Aorta (tissue), 5 donors: ENCODE data around the gene ZBTB9. TPM values are rescaled to one million over a fixed set of nuclear protein-coding genes. Genes with fewer than 3 reads are reported as not detected.
A peak's percentile ranks its signal among the peaks of the same experiment; 100 is the strongest.

Experiments
- ATAC-seq: fragments of 200-7000 bp; cut with Tn5 transposase; one replicate; pipeline ENCODE4 v1.9.1; 2022; ENCODE audit warnings: moderate library complexity; ENCODE audit not compliant: low FRiP score
- DNase-seq, 2 donors: peaks; one replicate each; pipeline ENCODE4 v3.0.0-alpha.2; 2020
- H3K27ac ChIP-seq, 2 donors: one replicate each; pipeline ENCODE4 v1.5.1; 2013; ENCODE audit warnings: low read length in 2 of 2, mild to moderate bottlenecking in 2 of 2, moderate library complexity in 2 of 2, control low read depth in 1 of 2, inconsistent platforms in 1 of 2, low read depth in 1 of 2
- H3K27me3 ChIP-seq, 2 donors: one replicate each; pipeline ENCODE4 v1.6.1; 2013; ENCODE audit warnings: control low read depth in 1 of 2, low read length in 1 of 2, mild to moderate bottlenecking in 1 of 2, moderate library complexity in 1 of 2; ENCODE audit not compliant: insufficient read depth in 2 of 2, control insufficient read depth in 1 of 2
- H3K36me3 ChIP-seq, 2 donors: one replicate each; pipeline ENCODE4 v1.6.1; 2013; ENCODE audit warnings: control low read depth in 1 of 2, low read length in 1 of 2, mild to moderate bottlenecking in 1 of 2; ENCODE audit not compliant: insufficient read depth in 2 of 2, control insufficient read depth in 1 of 2
- H3K4me1 ChIP-seq, 2 donors: one replicate each; pipeline ENCODE4 v1.6.1; 2013; ENCODE audit warnings: low read length in 2 of 2, control low read depth in 1 of 2, mild to moderate bottlenecking in 1 of 2, moderate library complexity in 1 of 2; ENCODE audit not compliant: insufficient read depth in 2 of 2, control insufficient read depth in 1 of 2
- H3K4me3 ChIP-seq, 2 donors: one replicate each; pipeline ENCODE4 v1.5.1; 2013; ENCODE audit warnings: low read length in 2 of 2, control low read depth in 1 of 2, mild to moderate bottlenecking in 1 of 2
- H3K9me3 ChIP-seq: one replicate; pipeline ENCODE4 v1.6.1; 2013; ENCODE audit warnings: mild to moderate bottlenecking, low read length; ENCODE audit not compliant: control insufficient read depth
- WGBS, 2 donors: extraction: QIAGEN DNeasy Blood & Tissue Kit; methylation state at CpG; one replicate each; pipeline ENCODE4 v1.1.7; 2013; 5-methylcytosine and 5-hydroxymethylcytosine counted together
- intact Hi-C, 2 donors: fragments of 100-400 bp; cut with DNase I; formaldehyde crosslinking; loops; one replicate each; pipeline versions ENCODE4 v1.14.2 to v1.15.0; 2022
- polyA plus RNA-seq, 2 donors: library from polyadenylated mRNA; stranded (reverse); fragments of 200-250 nt; gene quantifications; one replicate each; pipeline ENCODE4 v1.2.3, GENCODE V29; 2013
- total RNA-seq, 2 donors: library from RNA; stranded (reverse); fragmentation: NEBNext Ultra II Directional; extraction: Animal tissue kit (Norgen Biotek cat#: 25700); gene quantifications; one replicate each; pipeline ENCODE4 v1.2.1, GENCODE V29; 2021
- donor health status: healthy with polysubstance abuse.
- donor health status: Bipolar disorder and iron deficiency.
- donor health status: DM: no; HTN: no; CAD: no.
- donor health status: DM: no; HTN: no; CAD: no.
- donor health status: DM: yes; HTN: yes; CAD: no.

The ZBTB9 gene
- total and polyA plus RNA-seq, 4 donors = 1.4 to 4.2 (median 2.2) TPM

DNA sequence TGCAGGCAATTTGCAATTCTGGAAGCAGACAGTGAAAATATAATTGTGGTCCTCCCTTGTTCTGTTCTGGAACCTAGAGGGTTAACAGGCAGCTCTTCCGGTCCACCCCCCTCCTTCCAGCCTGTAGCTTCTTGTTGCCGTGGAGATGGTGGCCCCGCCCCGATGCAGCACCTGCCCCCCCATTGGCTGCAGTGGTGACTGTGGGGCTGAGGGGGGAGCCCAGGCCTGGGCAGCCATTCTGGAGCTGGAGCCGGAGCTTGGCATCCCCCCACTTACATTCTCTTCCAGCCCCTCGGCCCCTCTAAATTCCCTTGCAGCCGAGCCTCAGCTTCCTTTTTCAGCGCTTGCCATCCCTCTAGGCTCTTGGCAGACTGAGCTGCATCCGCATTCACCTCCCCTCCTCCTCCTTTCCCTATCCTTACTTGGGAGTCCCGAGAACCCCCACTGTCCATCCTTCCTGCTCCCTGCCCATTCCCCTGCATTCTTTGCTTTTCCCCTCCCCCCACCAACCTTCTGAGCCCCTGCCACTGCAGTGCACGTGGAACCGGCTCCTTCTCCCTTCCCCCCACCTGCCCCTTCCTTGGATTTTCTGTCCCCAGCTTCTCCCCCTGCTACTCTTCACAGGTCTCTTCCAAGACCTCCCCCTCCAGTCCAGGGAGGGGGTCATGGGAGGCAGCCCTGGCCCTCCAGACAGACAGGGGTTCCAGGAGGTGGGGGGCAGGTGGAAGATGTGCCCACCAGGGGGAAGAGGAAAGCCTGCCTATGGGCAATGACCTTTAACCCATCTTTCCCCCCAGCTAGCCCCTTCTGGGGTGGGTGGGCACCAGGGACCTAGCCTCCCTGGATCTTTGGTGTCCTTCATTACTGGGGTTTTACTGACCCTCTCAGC, 23.1 kb upstream of the ZBTB9 start:
- Histone ChIP-seq H3K4me1 (no peaks in the 10 kb centered on the region), H3K27ac (no peak overlapping the region)

DNA sequence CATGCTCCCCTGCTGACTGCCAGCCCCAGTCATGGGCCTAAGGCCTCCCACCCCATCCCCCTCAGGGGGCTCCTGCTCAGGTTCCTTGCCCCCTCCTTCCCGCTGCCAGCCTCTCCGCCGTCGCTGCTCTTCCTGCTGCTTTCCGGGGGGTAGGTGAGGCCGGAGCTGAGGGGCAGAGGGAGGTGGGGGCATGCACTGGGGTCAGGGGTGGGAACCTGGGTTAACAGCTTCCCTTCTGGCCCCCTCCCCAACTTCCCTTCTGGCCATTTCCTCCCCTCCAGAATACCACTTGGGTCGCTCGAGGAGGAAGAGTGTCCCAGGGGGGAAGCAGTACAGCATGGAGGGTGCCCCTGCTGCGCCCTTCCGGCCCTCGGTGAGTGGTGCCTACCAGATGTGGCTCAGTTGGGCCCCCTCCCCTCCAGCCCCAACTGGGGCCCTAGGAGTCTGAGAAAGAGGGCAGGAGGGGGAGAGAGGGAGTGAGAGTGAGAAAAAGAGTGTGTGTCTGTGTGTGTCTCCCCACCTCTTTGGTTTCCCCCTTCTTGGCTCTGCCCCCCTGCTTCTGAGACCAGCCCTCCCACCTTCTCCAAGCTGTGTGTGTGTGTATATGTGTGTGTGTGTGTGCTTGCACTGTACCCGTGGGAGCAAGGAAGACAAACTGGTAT, 22.4 kb upstream of the ZBTB9 start:
- Histone ChIP-seq H3K9me3 (no peaks in the 10 kb centered on the region), H3K36me3 (peaks cover 0 to 4% of the 10 kb centered on the region in 2 donors), H3K27me3 (no peaks in the 10 kb centered on the region), H3K4me3 (no peak overlapping the region), H3K4me1 (no peaks in the 10 kb centered on the region), H3K27ac (no peak overlapping the region)
- ATAC-seq = no peak
- intact Hi-C loops = loop anchor here in 1 of 2 donors (2.0 kb wide), 1 partner anchor 45 kb away; no protein-coding TSS in a partner anchor
- WGBS, 2 donors = 67 to 68% methylated on average over 10 to 12 of the region's 12 CpGs
- peak in 1 of 2 donors; percentile 53 for DNase-seq

More for the DNA sequence above, 23.1 kb upstream of the ZBTB9 start:
- peak; percentile 43 to 89 for DNase-seq
- intact Hi-C loops = no loop called here
- H3K4me3 ChIP-seq = no peak overlapping the region
- no peaks in the 10 kb centered on the region for H3K9me3 ChIP-seq
- no peaks in the 10 kb centered on the region for H3K27me3 ChIP-seq
- H3K36me3 ChIP-seq = peaks cover 0 to 4% of the 10 kb centered on the region in 2 donors
- 3 to 6% methylated on average over 10 to 12 of the region's 12 CpGs for WGBS, 2 donors
- no peak for ATAC-seq

GRCh38 chr6:33432546-33432945, 21.8 kb upstream of the ZBTB9 start:
- Histone ChIP-seq H3K27me3 (no peaks in the 10 kb centered on the region), H3K36me3 (peaks cover 0 to 5% of the 10 kb centered on the region in 2 donors), H3K9me3 (no peaks in the 10 kb centered on the region), H3K27ac (no peak overlapping the region), H3K4me3 (no peak overlapping the region), H3K4me1 (no peaks in the 10 kb centered on the region)
- ATAC-seq (no peak), DNase-seq (peak in 1 of 2 donors; percentile 51)
- intact Hi-C loops = loop anchor here in 1 of 2 donors (2.0 kb wide), 1 partner anchor 46 kb away; no protein-coding TSS in a partner anchor
- WGBS, 2 donors = 72 to 78% methylated on average over 10 of the region's 10 CpGs

GRCh38 chr6:33433001-33433543, 21.3 kb upstream of the ZBTB9 start:
- WGBS, 2 donors = 91 to 100% methylated on average over 1 of the region's 1 CpG
- DNase-seq = peak in 1 of 2 donors; percentile 62
- intact Hi-C loops = loop anchor here in 1 of 2 donors (2.0 kb wide), 1 partner anchor 46 kb away; no protein-coding TSS in a partner anchor
- no peaks in the 10 kb centered on the region for H3K4me1 ChIP-seq
- peaks cover 0 to 9% of the 10 kb centered on the region in 2 donors for H3K36me3 ChIP-seq
- H3K27me3 ChIP-seq = no peaks in the 10 kb centered on the region
- ATAC-seq = no peak
- H3K4me3 ChIP-seq = no peak overlapping the region
- no peaks in the 10 kb centered on the region for H3K9me3 ChIP-seq
- no peak overlapping the region for H3K27ac ChIP-seq

GRCh38 chr6:33433544-33434191, 20.7 kb upstream of the ZBTB9 start:
- DNase-seq (no peak), ATAC-seq (peak; percentile 50)
- no peaks in the 10 kb centered on the region for H3K27me3 ChIP-seq
- H3K27ac ChIP-seq = no peak overlapping the region
- no peaks in the 10 kb centered on the region for H3K4me1 ChIP-seq
- intact Hi-C loops = loop anchor here in 1 of 2 donors (2.0 kb wide), 1 partner anchor 47 kb away; no protein-coding TSS in a partner anchor
- H3K4me3 ChIP-seq = no peak overlapping the region
- H3K9me3 ChIP-seq = no peaks in the 10 kb centered on the region
- WGBS, 2 donors = 4 to 6% methylated on average over 7 to 16 of the region's 17 CpGs
- H3K36me3 ChIP-seq = peaks cover 0 to 10% of the 10 kb centered on the region in 2 donors

DNA sequence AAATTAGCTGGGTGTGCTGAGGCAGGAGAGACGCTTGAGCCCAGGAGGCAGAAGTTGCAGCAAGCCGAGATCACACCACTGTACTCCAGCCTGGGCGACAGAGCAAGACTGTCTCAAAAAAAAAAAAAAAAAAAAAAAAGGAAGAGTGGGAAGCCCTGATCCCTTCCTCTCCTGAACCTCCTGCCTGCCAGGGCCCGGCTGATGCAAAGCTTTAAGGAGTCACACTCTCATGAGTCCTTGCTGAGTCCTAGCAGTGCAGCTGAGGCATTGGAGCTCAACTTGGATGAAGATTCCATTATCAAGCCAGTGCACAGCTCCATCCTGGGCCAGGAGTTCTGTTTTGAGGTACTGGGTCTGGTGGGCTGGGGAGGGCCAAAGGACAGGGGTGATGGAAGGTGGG, 19.4 kb upstream of the ZBTB9 start:
- intact Hi-C loops = no loop called here
- DNase-seq = no peak
- no peaks in the 10 kb centered on the region for H3K4me1 ChIP-seq
- H3K4me3 ChIP-seq = no peak overlapping the region
- no peaks in the 10 kb centered on the region for H3K27me3 ChIP-seq
- H3K9me3 ChIP-seq = no peaks in the 10 kb centered on the region
- peaks cover 0 to 10% of the 10 kb centered on the region in 2 donors for H3K36me3 ChIP-seq
- H3K27ac ChIP-seq = no peak overlapping the region
- no peak for ATAC-seq
- WGBS, 2 donors = 77 to 88% methylated on average over 4 of the region's 4 CpGs

DNA sequence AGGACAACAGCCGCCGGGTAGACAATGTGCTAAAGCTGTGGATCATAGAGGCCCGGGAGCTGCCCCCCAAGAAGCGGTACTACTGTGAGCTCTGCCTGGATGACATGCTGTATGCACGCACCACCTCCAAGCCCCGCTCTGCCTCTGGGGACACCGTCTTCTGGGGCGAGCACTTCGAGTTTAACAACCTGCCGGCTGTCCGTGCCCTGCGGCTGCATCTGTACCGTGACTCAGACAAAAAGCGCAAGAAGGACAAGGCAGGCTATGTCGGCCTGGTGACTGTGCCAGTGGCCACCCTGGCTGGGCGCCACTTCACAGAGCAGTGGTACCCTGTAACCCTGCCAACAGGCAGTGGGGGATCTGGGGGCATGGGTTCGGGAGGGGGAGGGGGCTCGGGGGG, 16.7 kb upstream of the ZBTB9 start:
- no peaks in the 10 kb centered on the region for H3K4me1 ChIP-seq
- ATAC-seq (no peak), DNase-seq (no peak)
- intact Hi-C loops = no loop called here
- peaks cover 0 to 18% of the 10 kb centered on the region in 2 donors for H3K36me3 ChIP-seq
- 91 to 92% methylated on average over 18 of the region's 18 CpGs for WGBS, 2 donors
- no peaks in the 10 kb centered on the region for H3K9me3 ChIP-seq
- H3K4me3 ChIP-seq = no peak overlapping the region
- no peaks in the 10 kb centered on the region for H3K27me3 ChIP-seq
- H3K27ac ChIP-seq = no peak overlapping the region

GRCh38 chr6:33438978-33439594, 15.3 kb upstream of the ZBTB9 start:
- 95 to 97% methylated on average over 3 of the region's 3 CpGs for WGBS, 2 donors
- no peak for ATAC-seq
- H3K36me3 ChIP-seq = peaks cover 0 to 23% of the 10 kb centered on the region in 2 donors

More at GRCh38 chr6:33438978-33439594, 15.3 kb upstream of the ZBTB9 start:
- no peak overlapping the region for H3K4me3 ChIP-seq
- H3K27ac ChIP-seq = no peak overlapping the region
- intact Hi-C loops = no loop called here
- H3K4me1 ChIP-seq = no peaks in the 10 kb centered on the region
- no peaks in the 10 kb centered on the region for H3K9me3 ChIP-seq
- DNase-seq = no peak
- H3K27me3 ChIP-seq = no peaks in the 10 kb centered on the region
